GM21619 (cell line): ENCODE measurements around the gene PNRC2.
A peak's percentile ranks its signal among the peaks of the same experiment; 100 is the strongest.

Source experiments
- ATAC-seq: cut with Tn5 transposase; IDR thresholded peaks from one replicate; pipeline ENCODE4 v1.9.1; 2021; ENCODE audit not compliant: unreplicated experiment

The PNRC2 gene

GRCh38 chr1:23959461-23960290, at the start of gene PNRC2:
TSS of gene PNRC2 (plus strand) at chr1:23959828. CDS start at chr1:23961458, 1,630 bp downstream.
- ATAC-seq, result peak; percentile 68

- ATAC-seq, result no peak
Measured at GRCh38 chr1:23910144-23910543, 49.5 kb upstream of the PNRC2 start.

GRCh38 chr1:23910553-23911246, 48.9 kb upstream of the PNRC2 start:
- no peak for ATAC-seq

- ATAC-seq, result no peak
Measured at GRCh38 chr1:23911921-23912320, 47.7 kb upstream of the PNRC2 start.

- no peak for ATAC-seq
Measured at GRCh38 chr1:23913212-23913880, 46.3 kb upstream of the PNRC2 start, which contains the start of gene CNR2. TSS of gene CNR2 (minus strand) at chr1:23913362. CDS start at chr1:23875617, 37,745 bp downstream.

- no peak for ATAC-seq
Measured at GRCh38 chr1:23914921-23915320, 44.7 kb upstream of the PNRC2 start.

- ATAC-seq, result no peak
Measured at GRCh38 chr1:23915466-23915865, 44.2 kb upstream of the PNRC2 start.

- peak; percentile 53 for ATAC-seq
Measured at GRCh38 chr1:23916209-23917131, 43.2 kb upstream of the PNRC2 start.

GRCh38 chr1:23922321-23922943, 37.2 kb upstream of the PNRC2 start:
- ATAC-seq, result no peak

- no peak for ATAC-seq
Measured at GRCh38 chr1:23923592-23924499, 35.8 kb upstream of the PNRC2 start.

- ATAC-seq, result no peak
Measured at GRCh38 chr1:23924601-23925000, 35.0 kb upstream of the PNRC2 start.

GRCh38 chr1:23925279-23925678, 34.3 kb upstream of the PNRC2 start:
- ATAC-seq, result no peak

- no peak for ATAC-seq
Measured at GRCh38 chr1:23927097-23927496, 32.5 kb upstream of the PNRC2 start.

GRCh38 chr1:23928789-23929188, 30.8 kb upstream of the PNRC2 start:
- no peak for ATAC-seq

- ATAC-seq, result no peak
Measured at GRCh38 chr1:23930270-23930669, 29.4 kb upstream of the PNRC2 start.

- ATAC-seq, result no peak
Measured at GRCh38 chr1:23930861-23931490, 28.7 kb upstream of the PNRC2 start.

GRCh38 chr1:23931491-23931880, 28.1 kb upstream of the PNRC2 start:
- ATAC-seq, result no peak

GRCh38 chr1:23936481-23937176, 23.0 kb upstream of the PNRC2 start:
- ATAC-seq, result no peak
